Endothelial cell of umbilical vein (primary cell): ENCODE measurements around the gene TMEM217. TPM values are rescaled to one million over a fixed set of nuclear protein-coding genes. Genes with fewer than 3 reads are reported as not detected.
A peak's percentile ranks its signal among the peaks of the same experiment; 100 is the strongest.

Experiments
- BruUV-seq: library from RNA; stranded (reverse); fragments of 400-500 nt; replicated peaks from 2 replicates; lab custom pipeline; 2021; lab: Mats Ljungman, UMichigan
- CTCF ChIA-PET: fragments of 300-600, 350-600 bp; sonication (Branson Sonifier 250); formaldehyde crosslinking; loops from one replicate; lab custom pipeline; 2021; ENCODE audit warnings: antibody characterized with exemption, inconsistent platforms; lab: Charles Lee
- POLR2A ChIA-PET: fragments of 300-600, 350-600 bp; sonication (Branson Sonifier 250); formaldehyde crosslinking; loops from one replicate; lab custom pipeline; 2021; ENCODE audit warnings: antibody characterized with exemption, inconsistent platforms; lab: Charles Lee
- DNase-seq: peaks from one replicate; pipeline ENCODE4 v3.0.0-alpha.2; 2011; ENCODE audit warnings: low read depth, low spot score
- FAIRE-seq: peaks from 2 replicates; lab custom pipeline; 2011; peaks lifted over from hg19 to GRCh38; lab: Jason Lieb, UNC
- H2AFZ ChIP-seq: 2 replicates; pipeline ENCODE4 v1.6.0; 2012; ENCODE audit warnings: low read depth, low read length, control low read depth, inconsistent platforms
- H3K27ac ChIP-seq: 2 replicates; pipeline ENCODE4 v1.5.1; 2011; ENCODE audit warnings: low read depth, mild to moderate bottlenecking, control low read depth, low read length, moderate library complexity; ENCODE audit not compliant: insufficient read depth
- H3K27me3 ChIP-seq, 2 experiments: 2 replicates each; pipeline versions ENCODE4 v1.6.0 to v1.6.1; 2011; ENCODE audit warnings: low read length in 2 of 2, mixed read lengths in 1 of 2; ENCODE audit not compliant: control insufficient read depth in 2 of 2, insufficient read depth in 2 of 2
- H3K36me3 ChIP-seq, 2 experiments: 2 replicates in 1 of 2; 3 replicates in 1 of 2; pipeline ENCODE4 v1.5.1; 2011; ENCODE audit warnings: low read length in 2 of 2, mild to moderate bottlenecking in 1 of 2, moderate library complexity in 1 of 2; ENCODE audit not compliant: control insufficient read depth in 2 of 2, insufficient read depth in 2 of 2; ENCODE audit errors: extremely low read depth in 1 of 2
- H3K4me1 ChIP-seq: 3 replicates; pipeline ENCODE4 v1.5.1; 2011; ENCODE audit warnings: mild to moderate bottlenecking, low read length; ENCODE audit not compliant: control insufficient read depth, insufficient read depth; ENCODE audit errors: extremely low read depth
- H3K4me2 ChIP-seq: 2 replicates; pipeline ENCODE4 v1.6.1; 2011; ENCODE audit warnings: low read length, control low read depth, mixed read lengths; ENCODE audit not compliant: insufficient read depth
- H3K4me3 ChIP-seq, 3 experiments: fragments of 200-600 bp in 1 of 3; sonication (generic), shearing (Covaris generic) in 1 of 3; replicated peaks in 1 of 3; 2 replicates each; pipeline ENCODE4 v1.5.1; 2011 to 2016; ENCODE audit warnings: control low read depth in 3 of 3, low read length in 3 of 3, mild to moderate bottlenecking in 2 of 3, inconsistent platforms in 1 of 3, low read depth in 1 of 3, moderate library complexity in 1 of 3; ENCODE audit not compliant: insufficient read depth in 1 of 3
- H3K79me2 ChIP-seq: 2 replicates; pipeline ENCODE4 v1.6.0; 2012; ENCODE audit warnings: low read length, inconsistent platforms; ENCODE audit not compliant: control insufficient read depth, insufficient read depth
- H3K9ac ChIP-seq: replicated peaks from 2 replicates; pipeline ENCODE3; 2011; ENCODE audit warnings: low read length, control low read depth; ENCODE audit not compliant: insufficient read depth; ENCODE audit errors: extremely low read depth
- H3K9me1 ChIP-seq: replicated peaks from 3 replicates; pipeline ENCODE4 v1.6.0; 2011; ENCODE audit warnings: mild to moderate bottlenecking, low read length; ENCODE audit not compliant: control insufficient read depth, insufficient read depth; ENCODE audit errors: extremely low read depth
- H3K9me3 ChIP-seq: replicated peaks from 2 replicates; pipeline ENCODE4 v1.5.1; 2012; ENCODE audit warnings: low read length, inconsistent platforms; ENCODE audit not compliant: control insufficient read depth, insufficient read depth
- H4K20me1 ChIP-seq: replicated peaks from 2 replicates; pipeline ENCODE3; 2011; ENCODE audit warnings: mild to moderate bottlenecking, low read length; ENCODE audit not compliant: control insufficient read depth, insufficient read depth; ENCODE audit errors: extremely low read depth
- CTCF ChIP-seq, 2 donors: IDR thresholded peaks; 1 replicate in 1 of 2; 2 replicates in 1 of 2; pipeline ENCODE4 v1.5.1; 2011; ENCODE audit warnings: low read length in 2 of 2, mild to moderate bottlenecking in 2 of 2, moderate library complexity in 2 of 2, control low read depth in 1 of 2, inconsistent platforms in 1 of 2, low read depth in 1 of 2; ENCODE audit not compliant: insufficient read depth in 1 of 2; ENCODE audit errors: extremely low read depth in 1 of 2
- EZH2 ChIP-seq: IDR thresholded peaks from 2 replicates; pipeline ENCODE4 v1.6.1; 2012; ENCODE audit warnings: borderline replicate concordance, low read depth, mild to moderate bottlenecking, moderate library complexity, low read length, inconsistent platforms; ENCODE audit not compliant: severe bottlenecking
- FOS ChIP-seq: IDR thresholded peaks from 2 replicates; pipeline ENCODE4 v1.6.1; 2011; ENCODE audit warnings: mild to moderate bottlenecking, low read length, moderate library complexity, borderline replicate concordance; ENCODE audit not compliant: insufficient read depth
- GATA2 ChIP-seq: IDR thresholded peaks from 2 replicates; pipeline ENCODE4 v1.7.0; 2011; ENCODE audit warnings: low read depth, mild to moderate bottlenecking, moderate library complexity, mixed read lengths, low read length; ENCODE audit not compliant: insufficient read length, insufficient read depth
- JUN ChIP-seq: IDR thresholded peaks from 2 replicates; pipeline ENCODE4 v1.6.1; 2011; ENCODE audit warnings: borderline replicate concordance, low read depth; ENCODE audit not compliant: insufficient read length, insufficient read depth
- MYC ChIP-seq: IDR thresholded peaks from one replicate; pipeline ENCODE4 v1.6.1; 2011; ENCODE audit warnings: mild to moderate bottlenecking, low read depth, low read length
- POLR2A ChIP-seq: IDR thresholded peaks from 2 replicates; pipeline ENCODE4 v1.6.1; 2012; ENCODE audit warnings: low read depth, mild to moderate bottlenecking, control low read depth, low read length
- POLR2AphosphoS5 ChIP-seq: IDR thresholded peaks from 2 replicates; pipeline ENCODE4 v1.6.1; 2012; ENCODE audit warnings: low read depth, mild to moderate bottlenecking, control low read depth, low read length, moderate library complexity; ENCODE audit not compliant: insufficient read depth
- dilution Hi-C: fragments of 300-500 bp; cut with MboI; formaldehyde crosslinking; loops from one replicate; pipeline ENCODE4 v1.15.0; 2019; ENCODE audit warnings: low sequenced_read_pairs; ENCODE audit not compliant: extremely low pct_ligation_motif_present
- intact Hi-C: fragments of 100-400 bp; cut with micrococcal nuclease; formaldehyde crosslinking; loops from one replicate; pipeline ENCODE4 v1.10.0; 2022
- polyA plus RNA-seq, 4 experiments: library from polyadenylated mRNA; depleted of rRNA in 3 of 4; stranded (reverse) in 3 of 4; unstranded in 1 of 4; fragments of >200 nt; gene quantifications; 2 replicates each; pipeline versions ENCODE4 v1.2.1 to v1.2.3, GENCODE V29; 2011 to 2012; ENCODE audit warnings: missing spikeins in 1 of 4
- total RNA-seq: library from RNA; stranded (reverse); gene quantifications from 2 replicates; pipeline ENCODE4 v1.2.3, GENCODE V29; 2021
- TF ChIP-seq, protein P1 (sequence below): IDR thresholded peaks from 2 replicates; pipeline ENCODE4 v1.6.1; 2011; ENCODE audit not compliant: insufficient read depth, insufficient read length

The TMEM217 gene
- total and polyA plus RNA-seq, 2 donors (not counting 3 experiments of a cell fraction or from before 2014, with no cell fraction given) = 6.8 to 15.8 TPM

- peak overlapping the region; percentile 48 for H3K4me2 ChIP-seq
- TSS peak; percentile 84 for BruUV-seq
- H3K79me2 ChIP-seq = peaks cover 2% of the 10 kb centered on the region
- H3K9ac ChIP-seq = peak overlapping the region; percentile 60
- peaks cover 22% of the 10 kb centered on the region for H3K4me1 ChIP-seq
- H3K9me3 ChIP-seq = no peaks in the 10 kb centered on the region
- TF ChIP-seq POLR2A (peak; percentile 30), FOS (peak; percentile 72), JUN (no peak)
- CTCF ChIA-PET = interaction anchor here (0.9 to 6.8 kb wide), 14 partner anchors 10 to 147 kb away, joined by 3 to 399 read pairs (median 4); no protein-coding TSS in a partner anchor
- H4K20me1 ChIP-seq = no peaks in the 10 kb centered on the region
- no peak for FAIRE-seq
- H3K27ac ChIP-seq = peak overlapping the region; percentile 66
- H3K9me1 ChIP-seq = no peaks in the 10 kb centered on the region
- H3K36me3 ChIP-seq = peaks cover 4 to 9% of the 10 kb centered on the region in 2 experiments
- peak overlapping the region; percentile 31 for H2AFZ ChIP-seq
- POLR2A ChIA-PET = interaction anchor here (0.6 to 1.2 kb wide), 4 partner anchors 38 to 208 kb away, joined by 3 to 5 read pairs (median 4); no protein-coding TSS in a partner anchor
- peak overlapping the region; percentile 34 to 45 (median 41) for H3K4me3 ChIP-seq
- no peaks in the 10 kb centered on the region for H3K27me3 ChIP-seq
- intact Hi-C loops (loop anchor here (1.0 kb wide), 2 partner anchors 32 to 73 kb away; no protein-coding TSS in a partner anchor), dilution Hi-C loops (no loop called here)
- no peak for DNase-seq
Measured at GRCh38 chr6:37168811-37169495, 89.0 kb downstream of the TMEM217 start.

- no peaks in the 10 kb centered on the region for H4K20me1 ChIP-seq
- DNase-seq = no peak
- peak; percentile 26 for FAIRE-seq
- no peaks in the 10 kb centered on the region for H3K9me3 ChIP-seq
- POLR2A ChIA-PET = no interaction called here
- dilution Hi-C loops = no loop called here
- CTCF ChIA-PET = interaction anchor here (0.9 to 6.8 kb wide), 9 partner anchors 9 to 139 kb away, joined by 3 to 399 read pairs (median 4); no protein-coding TSS in a partner anchor
- TF ChIP-seq GATA2 (no peak), POLR2A (no peak), JUN (no peak), MYC (no peak), CTCF (IDR thresholded peaks at IDR 0.05; ENCODE audit: extremely low read depth in 1 of 2, insufficient read depth in 1 of 2, low read depth in 1 of 2, low read length in 2 of 2) (no peak), POLR2AphosphoS5 (no peak), EZH2 (no peak), FOS (no peak)
- TF ChIP-seq, protein P1, sequence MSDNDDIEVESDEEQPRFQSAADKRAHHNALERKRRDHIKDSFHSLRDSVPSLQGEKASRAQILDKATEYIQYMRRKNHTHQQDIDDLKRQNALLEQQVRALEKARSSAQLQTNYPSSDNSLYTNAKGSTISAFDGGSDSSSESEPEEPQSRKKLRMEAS = no peak
- peak overlapping the region; percentile 5 for H2AFZ ChIP-seq
- no peaks in the 10 kb centered on the region for H3K9me1 ChIP-seq
- H3K36me3 ChIP-seq = peaks cover 2 to 4% of the 10 kb centered on the region in 2 experiments
- peaks cover 22% of the 10 kb centered on the region for H3K4me1 ChIP-seq
- no TSS peak for BruUV-seq
- H3K27me3 ChIP-seq = no peaks in the 10 kb centered on the region
- H3K4me3 ChIP-seq = no peak overlapping the region
- H3K27ac ChIP-seq = no peak overlapping the region
- intact Hi-C loops = no loop called here
- peak overlapping the region; percentile 60 for H3K9ac ChIP-seq
- H3K4me2 ChIP-seq = peak overlapping the region; percentile 48
- peaks cover 2% of the 10 kb centered on the region for H3K79me2 ChIP-seq
Measured at GRCh38 chr6:37168163-37168758, 89.7 kb downstream of the TMEM217 start.
